Psoas muscle (tissue), 8 donors: ENCODE results near the gene TMUB1. TPM values are rescaled to one million over a fixed set of nuclear protein-coding genes. Genes with fewer than 3 reads are reported as not detected.

ENCODE experiments used
- ATAC-seq, 4 donors: fragments of 200-7000 bp; cut with Tn5 transposase; one replicate each; pipeline ENCODE4 v1.9.1; 2020; ENCODE audit warnings: moderate library complexity in 3 of 4, mild to moderate bottlenecking in 2 of 4
- DNase-seq, 2 donors: peaks; one replicate each; pipeline ENCODE4 v3.0.0-alpha.2; 2020
- H3K27ac ChIP-seq: fragments of 200-600 bp; one replicate; pipeline ENCODE4 v1.8.0; 2022
- H3K27me3 ChIP-seq, 3 donors: fragments of 200-600 bp in 1 of 3; one replicate each; pipeline versions ENCODE4 v1.6.1 to v1.8.0; 2013 to 2022; ENCODE audit warnings: low read length in 2 of 3, mild to moderate bottlenecking in 2 of 3, moderate library complexity in 1 of 3; ENCODE audit not compliant: insufficient read depth in 3 of 3
- H3K36me3 ChIP-seq, 2 donors: fragments of 200-600 bp in 1 of 2; one replicate each; pipeline versions ENCODE4 v1.6.1 to v1.8.0; 2013 to 2022; ENCODE audit warnings: low read depth in 1 of 2, mild to moderate bottlenecking in 1 of 2, moderate library complexity in 1 of 2; ENCODE audit not compliant: insufficient read depth in 1 of 2
- H3K4me1 ChIP-seq: fragments of 200-600 bp; one replicate; pipeline ENCODE4 v1.8.0; 2022
- H3K4me3 ChIP-seq: fragments of 200-600 bp; one replicate; pipeline ENCODE4 v1.8.0; 2022; ENCODE audit warnings: mild to moderate bottlenecking
- H3K9me3 ChIP-seq: fragments of 200-600 bp; one replicate; pipeline ENCODE4 v1.8.0; 2022
- CTCF ChIP-seq: fragments of 200-600 bp; IDR thresholded peaks from one replicate; pipeline ENCODE4 v1.8.0; 2022; ENCODE audit warnings: antibody characterized with exemption
- WGBS, 3 donors: extraction: QIAGEN DNeasy Blood & Tissue Kit; methylation state at CpG; one replicate each; pipeline versions ENCODE4 v1.1.6 to v1.1.7; 2013; 5-methylcytosine and 5-hydroxymethylcytosine counted together
- intact Hi-C, 2 donors: fragments of 100-400 bp; cut with DNase I; formaldehyde crosslinking; loops; one replicate each; pipeline versions ENCODE4 v1.11.0 to v1.14.2; 2022
- polyA plus RNA-seq, 3 donors: library from polyadenylated mRNA; stranded (reverse); fragments of 200-250 nt; gene quantifications; one replicate each; pipeline ENCODE4 v1.2.3, GENCODE V29; 2013
- total RNA-seq, 4 donors: library from RNA; stranded (reverse); fragmentation: NEBNext Ultra II Directional in 2 of 4; extraction: Animal tissue kit (Norgen Biotek cat#: 25700) in 2 of 4; gene quantifications; one replicate each; pipeline versions ENCODE4 v1.2.1 to v1.2.4, GENCODE V29; 2021 to 2023
- donor health status: healthy with polysubstance abuse.
- donor health status: DM: no; HTN: no; CAD: no; lungs with moderate emphysema.
- donor health status: Bipolar disorder and iron deficiency.
- donor health status: healthy.
- donor health status: DM: yes; HTN: yes; CAD: no.
- donor health status: DM: no; HTN: no; CAD: no.
- donor health status: DM: no; HTN: no; CAD: no.
- donor health status: DM: yes; HTN: yes; CAD: no.

The TMUB1 gene
- total and polyA plus RNA-seq, 7 donors = 41.7 to 121 (median 55.5) TPM

- no peak overlapping the region for H3K27ac ChIP-seq
- no peaks in the 10 kb centered on the region for H3K4me1 ChIP-seq
- WGBS, 3 donors = 88 to 91% (median 90%) methylated on average over 13 of the region's 13 CpGs
- TF ChIP-seq CTCF = no peak
- no peak for ATAC-seq
- peaks cover 0 to 4% of the 10 kb centered on the region in 2 donors for H3K36me3 ChIP-seq
- H3K4me3 ChIP-seq = no peak overlapping the region
- intact Hi-C loops = loop anchor here (5.0 kb wide), 4 partner anchors 81 to 216 kb away; partner anchors contain the start of gene ABCB8 (in 1 of the 2)
- no peaks in the 10 kb centered on the region for H3K9me3 ChIP-seq
- H3K27me3 ChIP-seq = no peaks in the 10 kb centered on the region
- DNase-seq = no peak
Observed at GRCh38 chr7:151113344-151114150, 30.3 kb upstream of the TMUB1 start.

- TF ChIP-seq CTCF = peak; percentile 90
- peak; percentile 79 to 93 (median 86) for ATAC-seq
- H3K36me3 ChIP-seq = no peaks in the 10 kb centered on the region
- no peaks in the 10 kb centered on the region for H3K27me3 ChIP-seq
- no peaks in the 10 kb centered on the region for H3K4me1 ChIP-seq
- 33 to 41% (median 36%) methylated on average over 19 to 20 of the region's 20 CpGs for WGBS, 3 donors
- H3K27ac ChIP-seq = no peak overlapping the region
- intact Hi-C loops = loop anchor here (1.0 to 5.0 kb wide), 6 partner anchors 22 to 214 kb away; partner anchors contain the start of gene ABCB8 (in 1 of the 2)
- H3K4me3 ChIP-seq = no peak overlapping the region
- H3K9me3 ChIP-seq = no peaks in the 10 kb centered on the region
- peak; percentile 78 to 89 for DNase-seq
Observed at GRCh38 chr7:151110941-151111645, 27.8 kb upstream of the TMUB1 start.

- H3K27ac ChIP-seq = no peak overlapping the region
- H3K27me3 ChIP-seq = no peaks in the 10 kb centered on the region
- H3K9me3 ChIP-seq = no peaks in the 10 kb centered on the region
- ATAC-seq = no peak
- peak in 1 of 2 donors; percentile 12 for DNase-seq
- no peaks in the 10 kb centered on the region for H3K36me3 ChIP-seq
- intact Hi-C loops = loop anchor here (2.0 to 5.0 kb wide), 5 partner anchors 22 to 213 kb away; partner anchors contain the start of gene ABCB8 (in 1 of the 2)
- 71 to 78% (median 72%) methylated on average over 11 of the region's 11 CpGs for WGBS, 3 donors
- no peaks in the 10 kb centered on the region for H3K4me1 ChIP-seq
- no peak overlapping the region for H3K4me3 ChIP-seq
- TF ChIP-seq CTCF = no peak
Observed at GRCh38 chr7:151110236-151110940, 27.1 kb upstream of the TMUB1 start.

- intact Hi-C loops = loop anchor here (2.0 to 5.0 kb wide), 5 partner anchors 21 to 212 kb away; partner anchors contain the start of gene ABCB8 (in 1 of the 2)
- no peak overlapping the region for H3K4me3 ChIP-seq
- H3K27ac ChIP-seq = no peak overlapping the region
- peak in 1 of 4 donors; percentile 31 for ATAC-seq
- no peaks in the 10 kb centered on the region for H3K27me3 ChIP-seq
- H3K4me1 ChIP-seq = no peaks in the 10 kb centered on the region
- TF ChIP-seq CTCF = no peak
- H3K36me3 ChIP-seq = peaks cover 0 to 8% of the 10 kb centered on the region in 2 donors
- DNase-seq = peak in 1 of 2 donors; percentile 57
- 65 to 75% (median 71%) methylated on average over 15 of the region's 15 CpGs for whole genome bisulfite sequencing, 3 donors
- no peaks in the 10 kb centered on the region for H3K9me3 ChIP-seq
Observed at GRCh38 chr7:151109094-151110048, 26.1 kb upstream of the TMUB1 start.
